ENCODE data around the gene UBE3D. TPM values are rescaled to one million over a fixed set of nuclear protein-coding genes. Genes with fewer than 3 reads are reported as not detected.
"Not testable (repeated sequence)": the region's sequence is repeated elsewhere in the genome, so short reads cannot be mapped to it uniquely, and the experiment has no call there.

Gene UBE3D
- polyA plus RNA-seq, 2 of the 4 experiments (the other 2 are of a cell fraction), result 4.4 to 6.2 TPM

- TF ChIP-seq RARB (CRISPR knock-in tag; IDR thresholded peaks at IDR 0.05), result no peak
- TF ChIP-seq ELK1 (IDR thresholded peaks at IDR 0.05; ENCODE audit: low read depth, low read length), result no peak
- TF ChIP-seq NR3C1 (IDR thresholded peaks at IDR 0.05), result no peak
- TF ChIP-seq CEBPB (IDR thresholded peaks at IDR 0.05), result no peak
- no peak for TF ChIP-seq BHLHE40 (IDR thresholded peaks at IDR 0.05; ENCODE audit: low read depth, low read length)
- no peak for TF ChIP-seq HOXB13 (CRISPR knock-in tag; IDR thresholded peaks at IDR 0.05; ENCODE audit: low read depth)
- TF ChIP-seq SREBF2 (IDR thresholded peaks at IDR 0.05), result no peak
- no peak for TF ChIP-seq NFE2L2 (conservative IDR thresholded peaks at IDR 0.05; ENCODE audit: low read length)
- TF ChIP-seq GATA3 (IDR thresholded peaks at IDR 0.05; ENCODE audit: borderline replicate concordance), result no peak
- H3K9me3 ChIP-seq, result no peaks in the 10 kb centered on the region
- CTCF ChIA-PET, result interaction anchor here (0.7 kb wide), 1 partner anchor 12 kb away, joined by 3 read pairs; no protein-coding TSS in a partner anchor
- DNase-seq (ENCODE audit: low read depth in 1 of 2, low spot score in 1 of 2) (no peak), ATAC-seq (no peak), FAIRE-seq (no peak)
- POLR2A ChIA-PET, result no interaction called here
- no peak overlapping the region for H3K27ac ChIP-seq
- WGBS (ENCODE audit: missing lambda C conversion rate), result 47% methylated on average over 1 of the region's 1 CpG
- H3K4me2 ChIP-seq, result no peak overlapping the region
- peaks cover 3% of the 10 kb centered on the region; the same call in 1 of the 3 replicates for H3K4me1 ChIP-seq
- no peak overlapping the region for H3K4me3 ChIP-seq
These were observed 204.5 kb downstream of the UBE3D start for GRCh38 chr6:82861121-82861520.

GRCh38 chr6:82856077-82856476 is 209.6 kb downstream of the UBE3D start:
- WGBS (ENCODE audit: missing lambda C conversion rate), result 45% methylated on average over 5 of the region's 5 CpGs
- H3K4me2 ChIP-seq; H3K27ac ChIP-seq; DNase-seq (ENCODE audit: low read depth in 1 of 2, low spot score in 1 of 2); ATAC-seq; H3K4me3 ChIP-seq; CTCF ChIA-PET; H3K4me1 ChIP-seq; FAIRE-seq; H3K9me3 ChIP-seq; POLR2A ChIA-PET: not testable (repeated sequence)

- whole genome bisulfite sequencing (ENCODE audit: missing lambda C conversion rate), result 29% methylated on average over 3 of the region's 3 CpGs
- H3K4me3 ChIP-seq; CTCF ChIA-PET; POLR2A ChIA-PET; H3K4me2 ChIP-seq; FAIRE-seq; ATAC-seq; DNase-seq (ENCODE audit: low read depth in 1 of 2, low spot score in 1 of 2); H3K27ac ChIP-seq; H3K9me3 ChIP-seq; H3K4me1 ChIP-seq: not testable (repeated sequence)
These were observed 212.7 kb downstream of the UBE3D start for GRCh38 chr6:82852904-82853303.

- CTCF ChIA-PET, result no interaction called here
- TF ChIP-seq NFE2L2 (conservative IDR thresholded peaks at IDR 0.05; ENCODE audit: low read length) (no peak), MAFK (IDR thresholded peaks at IDR 0.05; ENCODE audit: partially characterized antibody) (no peak), FOSB (CRISPR knock-in tag; IDR thresholded peaks at IDR 0.05) (no peak), MYC (IDR thresholded peaks at IDR 0.05; ENCODE audit: borderline replicate concordance, low read length) (no peak), HOXB13 (CRISPR knock-in tag; IDR thresholded peaks at IDR 0.05; ENCODE audit: low read depth) (no peak), CBX2 (IDR thresholded peaks at IDR 0.05; ENCODE audit: borderline replicate concordance, low read depth) (no peak), EP300 (IDR thresholded peaks at IDR 0.05) (no peak), NPAS2 (CRISPR knock-in tag; IDR thresholded peaks at IDR 0.05; ENCODE audit: borderline replicate concordance) (no peak), MAX (IDR thresholded peaks at IDR 0.05) (no peak), HES2 (IDR thresholded peaks at IDR 0.05) (no peak), JUN (IDR thresholded peaks at IDR 0.05) (no peak), SREBF2 (IDR thresholded peaks at IDR 0.05) (no peak), ATOH8 (CRISPR knock-in tag; IDR thresholded peaks at IDR 0.05; ENCODE audit: low read depth) (no peak), CHD2 (IDR thresholded peaks at IDR 0.05; ENCODE audit: low read length, partially characterized antibody) (no peak), RFX5 (IDR thresholded peaks at IDR 0.05) (no peak)
These were observed 222.3 kb downstream of the UBE3D start for GRCh38 chr6:82843291-82843885.

More at GRCh38 chr6:82843291-82843885, 222.3 kb downstream of the UBE3D start:
- H3K4me1 ChIP-seq, result no peaks in the 10 kb centered on the region
- FAIRE-seq (no peak), ATAC-seq (no peak), DNase-seq (ENCODE audit: low read depth in 1 of 2, low spot score in 1 of 2) (no peak)
- H3K4me3 ChIP-seq, result no peak overlapping the region
- H3K4me2 ChIP-seq, result no peak overlapping the region
- no peaks in the 10 kb centered on the region for H3K9me3 ChIP-seq
- H3K27ac ChIP-seq, result no peak overlapping the region
- POLR2A ChIA-PET, result no interaction called here

Data from A549 (cell line).